ENCODE results near the gene FAM107B. TPM values are rescaled to one million over a fixed set of nuclear protein-coding genes. Genes with fewer than 3 reads are reported as not detected.

The FAM107B gene
- total and polyA plus RNA-seq, 2 of the 8 experiments (the other 6 are each of a cell fraction or from before 2014, with no cell fraction given): 7.5 to 28.1 TPM

DNA sequence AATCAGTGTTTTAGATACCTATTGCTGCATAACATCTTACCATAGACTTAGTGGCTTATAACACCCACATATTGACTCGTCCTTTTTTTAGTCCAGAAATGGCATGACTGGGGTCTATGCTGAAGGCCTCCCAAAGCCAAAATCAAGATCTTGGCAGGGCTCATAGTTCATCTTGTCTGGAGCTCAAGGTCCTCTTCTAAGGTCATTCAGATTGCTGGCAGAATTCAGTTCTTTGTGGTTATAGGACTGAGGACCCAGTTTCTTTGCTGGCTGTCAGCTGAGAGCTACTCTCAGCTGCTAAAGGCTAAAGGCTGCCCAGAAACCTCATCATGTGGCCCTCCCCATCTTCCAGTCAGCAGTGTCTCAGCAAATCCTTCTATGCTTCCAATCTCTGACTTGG lies 165.5 kb downstream of the FAM107B start:
- H4K5ac ChIP-seq (ENCODE audit: insufficient read length, low read depth, low read length): no peak overlapping the region
- H3K27ac ChIP-seq (ENCODE audit: low read depth, low read length): no peak overlapping the region
- H2BK20ac ChIP-seq (ENCODE audit: low read length): no peak overlapping the region
- no peak overlapping the region for H2BK120ac ChIP-seq (replicated peaks; ENCODE audit: low read depth, low read length)
- H3K9ac ChIP-seq (replicated peaks in 1 of 4; ENCODE audit: extremely low read depth in 1 of 4, low read depth in 3 of 4, low read length in 3 of 4): no peak overlapping the region
- H2BK15ac ChIP-seq (ENCODE audit: low read length): no peak overlapping the region
- no peak overlapping the region for H3K56ac ChIP-seq (replicated peaks; ENCODE audit: insufficient read length, low read depth, low read length)
- ChIA-PET POLR2A (ENCODE audit: partially characterized antibody) (no interaction called here), CTCF (ENCODE audit: partially characterized antibody) (interaction anchor here (0.6 to 0.7 kb wide), 2 partner anchors 17 to 18 kb away, joined by 3 read pairs; no protein-coding TSS in a partner anchor)
- no peak overlapping the region for H3K4ac ChIP-seq (replicated peaks; ENCODE audit: insufficient read length, low read depth, low read length)
- no peak overlapping the region for H2AFZ ChIP-seq (ENCODE audit: low read length)
- peaks cover 5% of the 10 kb centered on the region; the same call in 1 of the 2 replicates for H3K23me2 ChIP-seq (ENCODE audit: low read depth, low read length)
- FAIRE-seq (no peak), DNase-seq (ENCODE audit: low read depth in 1 of 2, low spot score in 2 of 2) (no peak)
- no peak overlapping the region for H3K18ac ChIP-seq (ENCODE audit: extremely low read depth, low read length)
- no peak overlapping the region for H3K4me3 ChIP-seq (ENCODE audit: extremely low read depth in 1 of 4, insufficient read depth in 2 of 4, low read depth in 3 of 4, low read length in 4 of 4)
- H3K14ac ChIP-seq (ENCODE audit: insufficient read length): no peak overlapping the region
- no peaks in the 10 kb centered on the region for H3K36me3 ChIP-seq (ENCODE audit: control insufficient read depth in 2 of 4, insufficient read depth in 4 of 4, low read length in 3 of 4)
- no peak overlapping the region for H3K4me2 ChIP-seq (ENCODE audit: insufficient read depth in 1 of 2, low read depth in 2 of 2, low read length in 2 of 2)
- H2AK5ac ChIP-seq (ENCODE audit: low read depth, low read length): no peak overlapping the region
- H3K4me1 ChIP-seq (replicated peaks in 1 of 4; ENCODE audit: control insufficient read depth in 3 of 4, insufficient read depth in 4 of 4, low read length in 3 of 4): peaks cover 0 to 3% (median 0%) of the 10 kb centered on the region in 4 experiments; a peak in 3 of 7 replicates
- H3K27me3 ChIP-seq (replicated peaks in 1 of 4; ENCODE audit: control insufficient read depth in 3 of 4, extremely low read depth in 1 of 4, insufficient read depth in 3 of 4, low read length in 3 of 4): peaks cover 0 to 7% (median 2%) of the 10 kb centered on the region in 4 experiments; a peak in 3 of 7 replicates
- H3K79me1 ChIP-seq (ENCODE audit: low read depth, low read length): no peaks in the 10 kb centered on the region
- no peaks in the 10 kb centered on the region for H3K9me3 ChIP-seq (ENCODE audit: insufficient read depth in 2 of 2, low read depth in 1 of 2, low read length in 1 of 2)
- no peaks in the 10 kb centered on the region for H3K79me2 ChIP-seq (ENCODE audit: control insufficient read depth in 1 of 2, insufficient read depth in 2 of 2, low read length in 2 of 2)
- no peak overlapping the region for H3K23ac ChIP-seq (ENCODE audit: insufficient read length)
- no peak overlapping the region for H4K8ac ChIP-seq (ENCODE audit: extremely low read depth, insufficient read depth, low read length)
- no peak overlapping the region for H4K91ac ChIP-seq (replicated peaks; ENCODE audit: insufficient read length, low read length)
- H2BK5ac ChIP-seq (ENCODE audit: low read depth, low read length): no peak overlapping the region
- no peaks in the 10 kb centered on the region for H4K20me1 ChIP-seq (replicated peaks in 1 of 2; ENCODE audit: control insufficient read depth in 1 of 2, insufficient read depth in 2 of 2, low read length in 2 of 2)
- no peak overlapping the region for H2BK12ac ChIP-seq (ENCODE audit: low read depth, low read length)
- 76% methylated on average over 1 of the region's 1 CpG; no CpG with 5 or more reads in 1 of the 2 experiments for WGBS, 2 experiments (ENCODE audit: extremely low coverage in 1 of 2, insufficient coverage in 1 of 2, insufficient read length in 1 of 2, insufficient replicate concordance in 2 of 2, low coverage in 1 of 2, low lambda C conversion rate in 2 of 2, missing lambda C conversion rate in 1 of 2)
- TF ChIP-seq POLR2A (IDR thresholded peaks at IDR 0.05; ENCODE audit: control extremely low read depth in 1 of 2, low read depth in 2 of 2, low read length in 2 of 2) (no peak), CTBP2 (IDR thresholded peaks at IDR 0.05; ENCODE audit: borderline replicate concordance, insufficient read depth, insufficient read length, low read length) (no peak), RXRA (IDR thresholded peaks at IDR 0.05; ENCODE audit: insufficient read depth, low read depth, low read length) (no peak), CBX5 (IDR thresholded peaks at IDR 0.05; ENCODE audit: low read depth, low read length) (no peak), EZH2 (IDR thresholded peaks at IDR 0.05; ENCODE audit: low read depth, low read length, severe bottlenecking) (no peak), ASH2L (IDR thresholded peaks at IDR 0.05; ENCODE audit: low read length) (no peak), NRF1 (IDR thresholded peaks at IDR 0.05; ENCODE audit: low read depth, low read length) (no peak), TBP (IDR thresholded peaks at IDR 0.05; ENCODE audit: low read depth, low read length) (no peak), CEBPB (IDR thresholded peaks at IDR 0.05; ENCODE audit: low read depth, low read length) (no peak), SP4 (IDR thresholded peaks at IDR 0.05; ENCODE audit: low read length) (no peak)
- TF ChIP-seq, protein P1, sequence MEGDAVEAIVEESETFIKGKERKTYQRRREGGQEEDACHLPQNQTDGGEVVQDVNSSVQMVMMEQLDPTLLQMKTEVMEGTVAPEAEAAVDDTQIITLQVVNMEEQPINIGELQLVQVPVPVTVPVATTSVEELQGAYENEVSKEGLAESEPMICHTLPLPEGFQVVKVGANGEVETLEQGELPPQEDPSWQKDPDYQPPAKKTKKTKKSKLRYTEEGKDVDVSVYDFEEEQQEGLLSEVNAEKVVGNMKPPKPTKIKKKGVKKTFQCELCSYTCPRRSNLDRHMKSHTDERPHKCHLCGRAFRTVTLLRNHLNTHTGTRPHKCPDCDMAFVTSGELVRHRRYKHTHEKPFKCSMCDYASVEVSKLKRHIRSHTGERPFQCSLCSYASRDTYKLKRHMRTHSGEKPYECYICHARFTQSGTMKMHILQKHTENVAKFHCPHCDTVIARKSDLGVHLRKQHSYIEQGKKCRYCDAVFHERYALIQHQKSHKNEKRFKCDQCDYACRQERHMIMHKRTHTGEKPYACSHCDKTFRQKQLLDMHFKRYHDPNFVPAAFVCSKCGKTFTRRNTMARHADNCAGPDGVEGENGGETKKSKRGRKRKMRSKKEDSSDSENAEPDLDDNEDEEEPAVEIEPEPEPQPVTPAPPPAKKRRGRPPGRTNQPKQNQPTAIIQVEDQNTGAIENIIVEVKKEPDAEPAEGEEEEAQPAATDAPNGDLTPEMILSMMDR (IDR thresholded peaks at IDR 0.05; ENCODE audit: control extremely low read depth in 1 of 3, insufficient read depth in 1 of 3, low read depth in 1 of 3, low read length in 3 of 3): no peak
- TF ChIP-seq, protein P2, sequence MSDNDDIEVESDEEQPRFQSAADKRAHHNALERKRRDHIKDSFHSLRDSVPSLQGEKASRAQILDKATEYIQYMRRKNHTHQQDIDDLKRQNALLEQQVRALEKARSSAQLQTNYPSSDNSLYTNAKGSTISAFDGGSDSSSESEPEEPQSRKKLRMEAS (IDR thresholded peaks at IDR 0.05): no peak

All from H1 (cell line).